BJ (cell line): Measurements from ENCODE around the gene ITGA11. TPM values are rescaled to one million over a fixed set of nuclear protein-coding genes. Genes with fewer than 3 reads are reported as not detected.

Source experiments
- CTCF ChIA-PET: fragments of 350-600 bp; formaldehyde crosslinking; extraction: SDS; loops from one replicate; lab custom pipeline; 2021; ENCODE audit warnings: antibody characterized with exemption, inconsistent platforms; lab: Yijun Ruan, JAX
- POLR2A ChIA-PET: fragments of 300-600 bp; sonication (Branson Sonifier 250); formaldehyde crosslinking; extraction: SDS; loops from one replicate; lab custom pipeline; 2021; ENCODE audit warnings: antibody characterized with exemption; lab: Charles Lee
- DNase-seq: peaks from one replicate; pipeline ENCODE4 v3.0.0-alpha.2; 2011; ENCODE audit warnings: low read depth
- H3K27me3 ChIP-seq: 2 replicates; pipeline ENCODE4 v1.6.0; 2011; ENCODE audit warnings: low read length; ENCODE audit not compliant: control insufficient read depth, insufficient read depth
- H3K36me3 ChIP-seq: 2 replicates; pipeline ENCODE4 v1.5.1; 2011; ENCODE audit warnings: low read length; ENCODE audit not compliant: control insufficient read depth, insufficient read depth
- H3K4me3 ChIP-seq: 2 replicates; pipeline ENCODE4 v1.5.1; 2011; ENCODE audit warnings: low read depth, mild to moderate bottlenecking, control low read depth, low read length
- CTCF ChIP-seq: IDR thresholded peaks from 2 replicates; pipeline ENCODE4 v1.5.1; 2011; ENCODE audit warnings: low read depth, mild to moderate bottlenecking, control low read depth, inconsistent platforms, low read length, moderate library complexity; ENCODE audit not compliant: insufficient read depth
- polyA plus RNA-seq: library from polyadenylated mRNA; depleted of rRNA; stranded (reverse); fragments of >200 nt; gene quantifications from 2 replicates; pipeline ENCODE4 v1.2.3, GENCODE V29; 2011

ITGA11 gene
- polyA plus RNA-seq, 1 experiment = 72.7 TPM

DNA sequence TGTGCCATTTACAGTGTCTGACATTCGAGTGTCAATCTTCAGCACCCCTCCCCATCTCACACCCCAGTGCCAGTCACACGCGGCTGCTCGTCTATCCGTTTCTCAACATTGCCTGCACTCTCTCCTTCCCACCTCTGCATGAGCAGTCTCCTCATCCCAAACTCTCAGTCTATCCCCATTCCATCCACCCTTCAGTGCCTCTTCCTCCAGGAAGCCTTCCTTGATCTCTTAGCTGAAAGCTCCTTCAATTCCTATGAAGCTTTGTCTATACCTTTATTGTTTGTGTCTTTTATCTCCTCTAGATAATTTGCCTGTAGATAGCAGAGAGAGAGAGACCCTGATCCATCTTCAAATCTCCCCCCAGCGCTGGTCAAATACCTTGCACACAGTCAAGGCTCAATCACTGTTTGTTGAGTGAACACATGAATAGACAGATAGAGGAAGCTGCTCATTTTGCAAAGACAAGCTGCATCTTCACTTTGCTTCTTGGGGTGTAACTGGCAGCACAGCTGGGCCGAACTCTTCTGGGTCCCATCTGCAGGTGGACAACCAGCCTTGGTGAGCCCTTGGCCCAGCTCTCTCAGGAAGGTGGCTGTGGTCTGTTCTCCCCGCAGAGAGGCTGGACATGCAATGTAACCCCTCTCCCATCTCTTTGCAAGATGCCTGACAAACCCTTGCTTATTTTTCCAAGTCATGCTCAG, 52.8 kb downstream of the ITGA11 start:
- no peaks in the 10 kb centered on the region for H3K36me3 ChIP-seq
- CTCF ChIA-PET = interaction anchor here (0.7 to 1.6 kb wide), 4 partner anchors 11 to 174 kb away, joined by 3 to 11 read pairs (median 4); no protein-coding TSS in a partner anchor

GRCh38 chr15:68378595-68378994, 53.4 kb downstream of the ITGA11 start:
- no peak for DNase-seq
- CTCF ChIA-PET = interaction anchor here (0.7 to 1.6 kb wide), 4 partner anchors 10 to 175 kb away, joined by 3 to 11 read pairs (median 4); no protein-coding TSS in a partner anchor
- H3K27me3 ChIP-seq = no peaks in the 10 kb centered on the region
- no peaks in the 10 kb centered on the region for H3K36me3 ChIP-seq
- no peak overlapping the region for H3K4me3 ChIP-seq
- POLR2A ChIA-PET = no interaction called here
- no peak for TF ChIP-seq CTCF

More for the DNA sequence above, 52.8 kb downstream of the ITGA11 start:
- DNase-seq = no peak
- Histone ChIP-seq H3K4me3 (no peak overlapping the region), H3K27me3 (no peaks in the 10 kb centered on the region)
- TF ChIP-seq CTCF = no peak
- POLR2A ChIA-PET = no interaction called here

GRCh38 chr15:68377766-68378165, 54.2 kb downstream of the ITGA11 start:
- Histone ChIP-seq H3K4me3 (no peak overlapping the region), H3K36me3 (no peaks in the 10 kb centered on the region), H3K27me3 (no peaks in the 10 kb centered on the region)
- no peak for TF ChIP-seq CTCF
- no peak for DNase-seq
- ChIA-PET CTCF (no interaction called here), POLR2A (no interaction called here)

GRCh38 chr15:68376447-68377060, 55.4 kb downstream of the ITGA11 start:
- H3K36me3 ChIP-seq = no peaks in the 10 kb centered on the region
- POLR2A ChIA-PET = no interaction called here
- DNase-seq = no peak
- TF ChIP-seq CTCF = no peak
- no peak overlapping the region for H3K4me3 ChIP-seq
- H3K27me3 ChIP-seq = no peaks in the 10 kb centered on the region
- CTCF ChIA-PET = interaction anchor here (0.9 kb wide), 1 partner anchor 16 kb away, joined by 3 read pairs; no protein-coding TSS in a partner anchor

- TF ChIP-seq CTCF = no peak
- H3K27me3 ChIP-seq = no peaks in the 10 kb centered on the region
- no peak overlapping the region for H3K4me3 ChIP-seq
- CTCF ChIA-PET = no interaction called here
- no peak for DNase-seq
- H3K36me3 ChIP-seq = no peaks in the 10 kb centered on the region
- POLR2A ChIA-PET = no interaction called here
These were observed 56.2 kb downstream of the ITGA11 start for GRCh38 chr15:68375716-68376220.
